ENCODE measurements around the gene TM7SF2.

TM7SF2 gene

GRCh38 chr11:65113839-65114238 is 2.2 kb downstream of the TM7SF2 start:
- in situ Hi-C loops (cut with HindIII; ENCODE audit: low pct_ligation_motif_present, low sequenced_read_pairs) = no loop called here
- H3K27ac ChIP-seq = no peak overlapping the region
- H3K36me3 ChIP-seq (replicated peaks) = peaks cover 19% of the 10 kb centered on the region
- no peak for TF ChIP-seq CTCF (IDR thresholded peaks at IDR 0.05; ENCODE audit: low read depth, low read length, missing control alignments)
- no peak overlapping the region for H3K4me3 ChIP-seq (ENCODE audit: low read depth, low read length)
- no peak for DNase-seq
- no peaks in the 10 kb centered on the region for H3K27me3 ChIP-seq (replicated peaks)

GRCh38 chr11:65114538-65115171 is 3.0 kb downstream of the TM7SF2 start:
- H3K4me3 ChIP-seq (ENCODE audit: low read depth, low read length) = no peak overlapping the region
- DNase-seq = no peak

GRCh38 chr11:65115361-65116082 is 3.9 kb downstream of the TM7SF2 start:
- H3K4me3 ChIP-seq (ENCODE audit: low read depth, low read length) = no peak overlapping the region
- no peak for TF ChIP-seq CTCF (IDR thresholded peaks at IDR 0.05; ENCODE audit: low read depth, low read length, missing control alignments)
- DNase-seq = no peak

More at GRCh38 chr11:65114538-65115171, 3.0 kb downstream of the TM7SF2 start:
- Histone ChIP-seq H3K36me3 (replicated peaks) (peaks cover 24% of the 10 kb centered on the region), H3K27me3 (replicated peaks) (no peaks in the 10 kb centered on the region), H3K27ac (no peak overlapping the region)
- in situ Hi-C loops (cut with HindIII; ENCODE audit: low pct_ligation_motif_present, low sequenced_read_pairs) = no loop called here
- TF ChIP-seq CTCF (IDR thresholded peaks at IDR 0.05; ENCODE audit: low read depth, low read length, missing control alignments) = no peak

GRCh38 chr11:65116370-65117205 is 4.9 kb downstream of the TM7SF2 start:
- DNase-seq = no peak
- in situ Hi-C loops (cut with HindIII; ENCODE audit: low pct_ligation_motif_present, low sequenced_read_pairs) = no loop called here
- no peak for TF ChIP-seq CTCF (IDR thresholded peaks at IDR 0.05; ENCODE audit: low read depth, low read length, missing control alignments)
- Histone ChIP-seq H3K4me3 (ENCODE audit: low read depth, low read length) (peak overlapping the region; percentile 87), H3K27ac (peak overlapping the region; percentile 85), H3K36me3 (replicated peaks) (peaks cover 38% of the 10 kb centered on the region), H3K27me3 (replicated peaks) (no peaks in the 10 kb centered on the region)

More at GRCh38 chr11:65115361-65116082, 3.9 kb downstream of the TM7SF2 start:
- in situ Hi-C loops (cut with HindIII; ENCODE audit: low pct_ligation_motif_present, low sequenced_read_pairs) = no loop called here
- H3K27me3 ChIP-seq (replicated peaks) = no peaks in the 10 kb centered on the region
- H3K36me3 ChIP-seq (replicated peaks) = peaks cover 33% of the 10 kb centered on the region
- no peak overlapping the region for H3K27ac ChIP-seq

- peak; percentile 92 for TF ChIP-seq CTCF (IDR thresholded peaks at IDR 0.05; ENCODE audit: low read depth, low read length, missing control alignments)
These were observed 5.8 kb downstream of the TM7SF2 start, which contains the start of gene ZNHIT2 for GRCh38 chr11:65117206-65118096. TSS of gene ZNHIT2 (minus strand) at chr11:65117701. CDS start at chr11:65117653, 48 bp downstream.

More at GRCh38 chr11:65117206-65118096, 5.8 kb downstream of the TM7SF2 start, which contains the start of gene ZNHIT2:
- in situ Hi-C loops (cut with HindIII; ENCODE audit: low pct_ligation_motif_present, low sequenced_read_pairs) = no loop called here
- DNase-seq = peak; percentile 98
- H3K27me3 ChIP-seq (replicated peaks) = no peaks in the 10 kb centered on the region
- H3K4me3 ChIP-seq (ENCODE audit: low read depth, low read length) = peak within 1 kb of the TSS; percentile 87
- H3K36me3 ChIP-seq (replicated peaks) = peaks cover 38% of the 10 kb centered on the region
- peak within 1 kb of the TSS; percentile 85 for H3K27ac ChIP-seq
